ENCODE data around the gene ACOX1.

ACOX1 gene

DNA sequence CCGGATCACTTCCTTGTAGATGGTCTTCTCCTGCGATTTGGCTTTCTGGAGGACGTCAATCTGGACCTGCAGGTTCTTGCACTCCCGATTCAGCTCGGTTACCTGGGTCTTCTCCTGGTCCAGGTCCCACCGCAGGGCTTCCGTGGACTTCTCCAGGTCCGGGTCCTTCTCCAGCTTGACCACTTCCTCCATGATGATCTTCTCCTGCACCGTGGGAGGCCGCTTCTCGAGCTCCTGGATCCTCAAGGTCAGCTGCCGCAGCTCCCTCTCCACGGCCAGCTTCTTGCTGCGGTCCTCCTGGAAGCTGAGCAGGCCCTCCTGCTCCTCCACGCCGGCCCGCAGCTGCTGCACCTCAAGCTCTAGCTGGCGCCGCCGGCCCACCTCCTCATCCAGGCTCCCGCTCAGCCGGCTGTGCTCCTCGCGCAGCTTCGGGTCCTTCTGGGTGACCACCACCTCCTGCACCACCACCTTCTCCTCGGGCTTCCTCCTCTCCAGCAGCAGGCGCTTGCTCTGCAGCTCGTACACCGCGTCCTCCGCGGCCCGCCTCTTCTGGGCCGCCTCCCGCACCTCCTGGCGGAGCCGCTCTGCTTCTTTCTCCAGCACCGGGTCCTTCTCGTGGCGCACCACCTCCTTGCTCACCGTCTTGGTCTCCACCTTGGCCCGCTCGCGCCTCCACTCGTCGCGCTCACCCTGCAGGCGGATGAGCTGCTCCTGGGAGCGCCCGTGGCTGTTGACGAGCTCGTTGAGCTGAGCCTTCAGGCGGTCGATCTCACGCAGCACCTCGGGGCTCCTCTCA lies 29.9 kb upstream of the ACOX1 start:
- ChIA-PET POLR2A (ENCODE audit: low non-redundant PET) (interaction anchor here (0.6 kb wide), 1 partner anchor 132 kb away, joined by 3 read pairs; no protein-coding TSS in a partner anchor), CTCF (interaction anchor here (1.1 to 1.6 kb wide), 2 partner anchors 99 to 104 kb away, joined by 3 to 4 read pairs; partner anchors contain the start of gene MRPL38)

DNA sequence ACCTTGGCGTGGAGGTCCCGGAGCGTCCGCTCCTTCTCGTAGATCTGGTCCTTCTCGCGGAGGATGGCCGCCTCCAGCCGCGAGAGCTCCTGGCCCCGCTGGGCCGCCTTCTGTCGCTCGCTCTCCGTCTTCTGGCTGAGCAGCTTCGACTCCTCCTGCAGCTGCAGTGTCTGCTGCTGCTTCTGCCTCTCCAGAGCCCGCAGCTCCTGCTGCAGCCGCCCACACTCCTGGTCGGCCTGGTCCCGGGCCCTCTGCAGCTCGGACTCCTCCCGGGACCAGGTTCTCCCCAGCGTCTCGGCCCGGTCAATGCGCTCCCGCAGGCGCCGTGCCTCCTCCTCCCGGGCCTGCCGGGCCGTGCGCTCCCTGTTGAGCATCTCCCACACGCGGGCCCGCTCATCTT lies 29.2 kb upstream of the ACOX1 start:
- ChIA-PET POLR2A (ENCODE audit: low non-redundant PET) (interaction anchor here (0.6 kb wide), 1 partner anchor 132 kb away, joined by 3 read pairs; no protein-coding TSS in a partner anchor), CTCF (interaction anchor here (1.1 to 1.6 kb wide), 3 partner anchors 98 to 103 kb away, joined by 3 to 5 read pairs (median 4); partner anchors contain the start of gene MRPL38)
- TF ChIP-seq, protein P1, sequence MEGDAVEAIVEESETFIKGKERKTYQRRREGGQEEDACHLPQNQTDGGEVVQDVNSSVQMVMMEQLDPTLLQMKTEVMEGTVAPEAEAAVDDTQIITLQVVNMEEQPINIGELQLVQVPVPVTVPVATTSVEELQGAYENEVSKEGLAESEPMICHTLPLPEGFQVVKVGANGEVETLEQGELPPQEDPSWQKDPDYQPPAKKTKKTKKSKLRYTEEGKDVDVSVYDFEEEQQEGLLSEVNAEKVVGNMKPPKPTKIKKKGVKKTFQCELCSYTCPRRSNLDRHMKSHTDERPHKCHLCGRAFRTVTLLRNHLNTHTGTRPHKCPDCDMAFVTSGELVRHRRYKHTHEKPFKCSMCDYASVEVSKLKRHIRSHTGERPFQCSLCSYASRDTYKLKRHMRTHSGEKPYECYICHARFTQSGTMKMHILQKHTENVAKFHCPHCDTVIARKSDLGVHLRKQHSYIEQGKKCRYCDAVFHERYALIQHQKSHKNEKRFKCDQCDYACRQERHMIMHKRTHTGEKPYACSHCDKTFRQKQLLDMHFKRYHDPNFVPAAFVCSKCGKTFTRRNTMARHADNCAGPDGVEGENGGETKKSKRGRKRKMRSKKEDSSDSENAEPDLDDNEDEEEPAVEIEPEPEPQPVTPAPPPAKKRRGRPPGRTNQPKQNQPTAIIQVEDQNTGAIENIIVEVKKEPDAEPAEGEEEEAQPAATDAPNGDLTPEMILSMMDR (conservative IDR thresholded peaks at IDR 0.05; ENCODE audit: low read depth) = no peak
- no peak for DNase-seq (ENCODE audit: low spot score)
- no peak overlapping the region for H3K27ac ChIP-seq

More for the DNA sequence above, 29.9 kb upstream of the ACOX1 start:
- no peak for DNase-seq (ENCODE audit: low spot score)
- TF ChIP-seq, protein P1 (conservative IDR thresholded peaks at IDR 0.05; ENCODE audit: low read depth) = no peak
- H3K27ac ChIP-seq = no peak overlapping the region

DNA sequence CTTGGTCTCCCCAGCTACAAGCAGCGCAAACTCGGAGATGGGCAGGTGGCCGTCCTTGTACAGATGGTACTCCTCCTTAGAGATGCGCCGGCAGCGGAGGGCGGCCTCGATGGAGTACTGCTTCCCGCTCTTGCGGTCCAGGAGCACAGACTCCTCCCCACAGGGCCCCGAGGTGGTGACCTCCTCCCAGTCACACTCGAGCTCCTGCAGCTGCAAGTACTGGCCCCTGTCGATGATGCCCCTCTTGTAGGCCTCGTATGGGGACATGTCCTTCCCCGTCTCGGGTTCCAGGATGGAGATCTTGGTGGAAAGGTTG lies 28.8 kb upstream of the ACOX1 start:
- TF ChIP-seq, protein P1 (conservative IDR thresholded peaks at IDR 0.05; ENCODE audit: low read depth) = no peak
- H3K27ac ChIP-seq = no peak overlapping the region
- POLR2A ChIA-PET (ENCODE audit: low non-redundant PET) = no interaction called here
- DNase-seq (ENCODE audit: low spot score) = no peak
- CTCF ChIA-PET = interaction anchor here (1.1 to 1.2 kb wide), 2 partner anchors 98 to 103 kb away, joined by 3 to 5 read pairs; no protein-coding TSS in a partner anchor

DNA sequence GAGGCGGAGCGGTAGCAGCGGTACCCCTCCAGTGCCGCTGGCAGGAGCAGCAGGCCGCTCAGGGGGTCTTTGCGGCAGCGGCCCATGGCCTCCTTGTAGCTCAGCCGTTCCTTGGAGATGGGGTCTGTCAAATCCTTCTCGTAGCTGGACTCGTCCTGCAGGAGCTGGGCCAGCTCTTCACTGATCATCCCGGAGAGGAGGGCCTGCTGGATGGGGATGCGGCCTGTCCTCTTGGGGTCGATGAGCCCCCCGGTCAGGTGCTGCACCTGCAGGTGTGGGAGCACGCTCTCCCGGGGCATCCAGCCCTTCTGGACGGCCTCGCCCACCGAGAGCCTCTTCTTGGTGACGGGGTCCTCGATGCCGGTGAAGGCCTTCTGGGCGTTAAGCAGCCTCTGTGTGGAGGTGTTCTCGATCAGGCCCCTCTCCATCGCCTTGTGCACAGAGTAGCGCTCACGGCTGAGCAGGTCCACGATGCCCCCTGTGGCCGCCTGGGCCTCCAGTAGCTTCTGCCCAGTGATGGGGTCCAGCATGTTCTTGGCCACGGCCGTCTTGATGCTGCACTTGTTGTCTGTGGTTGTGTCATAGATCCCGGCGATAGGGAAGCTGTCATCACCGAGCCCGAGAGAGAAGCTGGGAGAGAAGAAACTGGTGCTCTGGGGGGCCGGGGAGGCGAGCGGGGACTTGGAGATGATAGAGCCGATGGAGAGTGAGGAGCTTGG lies 28.3 kb upstream of the ACOX1 start:
- 0 out of 2 replicates have a peak overlapping the region, but pooled peaks have one; percentile 1 for H3K27ac ChIP-seq
- CTCF ChIA-PET = interaction anchor here (0.6 to 1.2 kb wide), 3 partner anchors 97 to 102 kb away, joined by 3 to 5 read pairs (median 3); no protein-coding TSS in a partner anchor
- no peak for DNase-seq (ENCODE audit: low spot score)
- TF ChIP-seq, protein P1 (conservative IDR thresholded peaks at IDR 0.05; ENCODE audit: low read depth) = no peak
- POLR2A ChIA-PET (ENCODE audit: low non-redundant PET) = no interaction called here

DNA sequence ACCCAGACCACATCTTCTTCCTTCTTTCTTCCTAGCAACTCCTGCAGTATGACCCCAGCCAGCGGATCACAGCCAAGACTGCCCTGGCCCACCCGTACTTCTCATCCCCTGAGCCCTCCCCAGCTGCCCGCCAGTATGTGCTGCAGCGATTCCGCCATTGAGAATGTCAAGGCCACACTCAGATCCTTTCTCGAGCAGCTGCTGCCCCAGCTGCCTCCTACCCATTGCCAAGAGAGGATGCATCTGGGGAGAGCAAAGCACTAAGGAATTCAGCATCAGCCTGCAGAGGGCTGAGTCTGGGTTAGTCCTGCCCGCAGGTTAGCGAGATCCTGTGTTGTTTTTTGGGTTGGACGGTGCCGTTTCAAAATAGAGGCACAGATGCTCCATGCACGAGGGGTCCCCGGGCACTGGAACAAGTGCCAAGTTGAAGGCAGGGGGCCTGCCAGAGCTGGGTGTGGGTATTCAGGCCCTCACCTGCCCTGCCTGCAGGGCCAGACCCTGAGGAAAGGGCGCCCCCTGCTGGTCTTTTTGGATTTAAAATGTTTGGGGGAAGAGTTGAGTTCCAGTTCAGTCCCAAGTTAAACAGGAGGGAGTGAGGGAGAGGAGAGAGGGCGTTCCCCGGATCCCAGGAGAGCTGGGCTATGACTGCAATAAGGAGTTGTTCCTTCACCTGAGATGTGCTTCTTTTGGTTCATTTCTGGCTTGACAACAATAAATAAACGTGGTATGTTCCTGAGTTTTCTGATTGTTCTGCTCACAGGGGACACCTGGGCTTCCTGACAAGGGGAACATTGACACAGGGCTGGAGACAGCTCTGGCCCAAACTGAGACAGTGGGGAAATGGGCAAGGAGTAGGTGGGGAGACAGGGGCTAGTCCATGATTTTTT lies 26.5 kb upstream of the ACOX1 start:
- peak; percentile 44 for DNase-seq (ENCODE audit: low spot score)
- H3K27ac ChIP-seq = peak overlapping the region; percentile 50
- TF ChIP-seq, protein P1 (conservative IDR thresholded peaks at IDR 0.05; ENCODE audit: low read depth) = peak; percentile 71
- ChIA-PET POLR2A (ENCODE audit: low non-redundant PET) (no interaction called here), CTCF (interaction anchor here (0.5 to 1.6 kb wide), 12 partner anchors 9 to 418 kb away, joined by 3 to 7 read pairs (median 4); partner anchors contain the start of gene EVPL)

Measured in RWPE1 (cell line).